ENCODE results near the gene DSG4.

- TF ChIP-seq CTCF (IDR thresholded peaks at IDR 0.05) (no peak), POLR2AphosphoS5 (IDR thresholded peaks at IDR 0.05; ENCODE audit: insufficient read depth in 1 of 2, low read depth in 1 of 2) (no peak)
These were observed 20.6 kb upstream of the DSG4 start for GRCh38 chr18:31356025-31356424.
